Measurements from ENCODE around the gene GALK2. TPM values are rescaled to one million over a fixed set of nuclear protein-coding genes. Genes with fewer than 3 reads are reported as not detected.

The GALK2 gene
- total RNA-seq, 2 donors from 2014 or later: 21.5 to 35.6 TPM

DNA sequence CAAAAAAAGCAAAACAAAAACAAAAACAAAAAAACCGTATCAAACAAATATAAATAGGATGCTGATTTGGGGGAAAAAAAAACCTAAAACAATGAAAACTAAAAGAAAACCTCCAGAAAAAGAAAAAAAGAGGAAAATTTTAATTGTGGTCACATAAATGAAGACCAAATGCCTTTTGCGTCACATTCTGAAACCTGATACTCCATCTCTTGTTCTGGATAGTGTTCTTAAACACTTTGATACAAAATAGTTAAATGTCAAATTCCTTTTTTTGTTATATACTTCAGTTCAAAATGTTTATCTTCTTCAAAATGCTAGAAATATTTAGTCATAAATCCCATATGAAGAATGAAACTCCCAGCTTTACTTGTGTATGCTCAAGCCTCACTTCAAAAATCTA lies 45.7 kb upstream of the GALK2 start:
- intact Hi-C loops (cut with DNase I): no loop called here
- peaks cover 0 to 16% of the 10 kb centered on the region in 2 donors for H3K36me3 ChIP-seq (replicated peaks in 1 of 2; ENCODE audit: insufficient read depth in 1 of 2, low read depth in 2 of 2)
- H3K27ac ChIP-seq: no peak overlapping the region
- no peak for TF ChIP-seq POLR2A (IDR thresholded peaks at IDR 0.05)
- TF ChIP-seq, protein P1, sequence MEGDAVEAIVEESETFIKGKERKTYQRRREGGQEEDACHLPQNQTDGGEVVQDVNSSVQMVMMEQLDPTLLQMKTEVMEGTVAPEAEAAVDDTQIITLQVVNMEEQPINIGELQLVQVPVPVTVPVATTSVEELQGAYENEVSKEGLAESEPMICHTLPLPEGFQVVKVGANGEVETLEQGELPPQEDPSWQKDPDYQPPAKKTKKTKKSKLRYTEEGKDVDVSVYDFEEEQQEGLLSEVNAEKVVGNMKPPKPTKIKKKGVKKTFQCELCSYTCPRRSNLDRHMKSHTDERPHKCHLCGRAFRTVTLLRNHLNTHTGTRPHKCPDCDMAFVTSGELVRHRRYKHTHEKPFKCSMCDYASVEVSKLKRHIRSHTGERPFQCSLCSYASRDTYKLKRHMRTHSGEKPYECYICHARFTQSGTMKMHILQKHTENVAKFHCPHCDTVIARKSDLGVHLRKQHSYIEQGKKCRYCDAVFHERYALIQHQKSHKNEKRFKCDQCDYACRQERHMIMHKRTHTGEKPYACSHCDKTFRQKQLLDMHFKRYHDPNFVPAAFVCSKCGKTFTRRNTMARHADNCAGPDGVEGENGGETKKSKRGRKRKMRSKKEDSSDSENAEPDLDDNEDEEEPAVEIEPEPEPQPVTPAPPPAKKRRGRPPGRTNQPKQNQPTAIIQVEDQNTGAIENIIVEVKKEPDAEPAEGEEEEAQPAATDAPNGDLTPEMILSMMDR (IDR thresholded peaks at IDR 0.05): no peak
- 56 to 92% methylated on average over 2 of the region's 2 CpGs for WGBS, 2 donors
- H3K9me3 ChIP-seq: no peaks in the 10 kb centered on the region
- DNase-seq: no peak
- H3K4me3 ChIP-seq: no peak overlapping the region
- no peaks in the 10 kb centered on the region for H3K27me3 ChIP-seq
- no peak for ATAC-seq
- no peaks in the 10 kb centered on the region for H3K4me1 ChIP-seq

DNA sequence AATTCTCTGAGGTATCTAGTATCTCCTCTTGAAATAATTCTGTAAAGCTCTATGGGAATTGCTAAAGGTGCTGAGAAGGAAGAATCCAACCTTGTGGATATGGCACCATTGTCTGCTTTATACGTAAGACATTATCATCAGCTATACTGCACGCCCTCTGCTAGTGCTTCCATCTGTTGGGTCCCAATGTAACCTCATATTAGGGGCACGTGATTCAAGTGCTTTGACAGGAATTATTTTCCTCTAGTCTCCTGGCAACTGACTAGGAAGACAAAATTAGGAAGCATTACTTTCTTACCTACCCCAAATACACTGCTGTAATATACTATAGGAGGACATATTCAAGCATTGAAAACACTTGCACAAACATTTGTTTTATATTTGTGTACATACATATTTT lies 38.6 kb upstream of the GALK2 start:
- TF ChIP-seq POLR2A (IDR thresholded peaks at IDR 0.05): no peak
- TF ChIP-seq, protein P1 (IDR thresholded peaks at IDR 0.05): no peak
- peaks cover 0 to 36% of the 10 kb centered on the region in 2 donors for H3K36me3 ChIP-seq (replicated peaks in 1 of 2; ENCODE audit: insufficient read depth in 1 of 2, low read depth in 2 of 2)
- no peaks in the 10 kb centered on the region for H3K27me3 ChIP-seq
- ATAC-seq (no peak), DNase-seq (no peak)
- no peak overlapping the region for H3K4me3 ChIP-seq
- no peaks in the 10 kb centered on the region for H3K9me3 ChIP-seq
- WGBS, 2 donors: 87 to 96% methylated on average over 3 of the region's 3 CpGs
- no peak overlapping the region for H3K27ac ChIP-seq
- no peaks in the 10 kb centered on the region for H3K4me1 ChIP-seq
- intact Hi-C loops (cut with DNase I): no loop called here

DNA sequence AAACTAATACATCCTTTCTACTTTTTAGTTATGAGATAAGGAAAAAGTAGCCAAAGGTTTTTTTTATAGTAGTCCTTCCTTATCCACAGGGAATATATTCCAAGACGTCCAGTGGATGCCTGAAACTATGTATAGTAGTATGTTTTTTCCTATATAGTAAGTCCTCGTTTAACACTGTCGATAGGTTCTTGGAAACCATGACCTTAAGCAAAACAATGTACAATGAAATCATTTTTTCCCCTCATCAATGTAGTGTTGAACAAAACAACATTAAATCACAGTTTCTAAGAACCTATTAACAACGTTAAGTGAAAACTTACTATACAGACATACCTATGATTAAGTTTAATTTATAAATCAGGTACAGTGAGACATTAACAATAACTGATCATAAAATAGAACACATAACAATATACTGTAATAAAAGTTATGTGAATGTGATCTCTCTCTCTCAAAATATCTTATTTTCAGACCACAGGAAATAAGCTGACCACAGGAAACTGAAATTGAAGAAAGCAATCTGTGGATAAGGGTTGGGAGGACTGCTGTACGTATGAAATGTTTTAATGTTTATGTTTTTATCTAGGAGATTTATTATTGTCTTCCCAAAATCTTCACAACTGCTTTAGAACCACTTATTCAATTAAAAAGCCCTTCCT lies 35.2 kb upstream of the GALK2 start:
- 81 to 84% methylated on average over 5 of the region's 5 CpGs for WGBS, 2 donors
- TF ChIP-seq POLR2A (IDR thresholded peaks at IDR 0.05): no peak
- TF ChIP-seq, protein P1 (IDR thresholded peaks at IDR 0.05): no peak
- DNase-seq (no peak), ATAC-seq (no peak)
- H3K27me3 ChIP-seq: no peaks in the 10 kb centered on the region
- H3K36me3 ChIP-seq (replicated peaks in 1 of 2; ENCODE audit: insufficient read depth in 1 of 2, low read depth in 2 of 2): peaks cover 0 to 29% of the 10 kb centered on the region in 2 donors
- no peak overlapping the region for H3K27ac ChIP-seq
- no peaks in the 10 kb centered on the region for H3K4me1 ChIP-seq
- H3K9me3 ChIP-seq: no peaks in the 10 kb centered on the region
- intact Hi-C loops (cut with DNase I): no loop called here
- H3K4me3 ChIP-seq: no peak overlapping the region

DNA sequence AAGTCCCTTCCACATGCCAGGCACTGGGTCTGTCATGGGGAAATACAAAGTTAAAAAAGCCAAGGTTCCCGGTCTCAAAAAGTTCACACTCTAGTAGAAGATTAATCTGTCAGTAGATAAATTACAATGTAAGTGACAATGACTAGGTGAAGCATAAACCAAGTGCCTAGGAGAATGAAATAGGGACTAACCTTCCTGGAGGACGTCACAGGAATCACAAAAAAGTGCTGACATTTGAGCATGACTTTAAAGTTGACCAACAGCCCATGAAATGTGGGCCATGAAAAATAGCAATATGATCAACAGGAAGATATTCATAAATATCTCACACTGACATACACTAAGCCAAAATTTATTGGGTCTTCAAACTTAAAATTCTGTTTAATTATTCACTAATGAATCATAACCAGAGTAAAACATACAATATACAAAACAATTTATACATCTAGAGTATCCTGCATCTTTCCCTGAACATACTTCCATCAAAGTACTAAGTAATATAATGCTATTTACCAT lies 34.6 kb upstream of the GALK2 start:
- no peaks in the 10 kb centered on the region for H3K27me3 ChIP-seq
- 47 to 50% methylated on average over 2 of the region's 2 CpGs for WGBS, 2 donors
- no peaks in the 10 kb centered on the region for H3K4me1 ChIP-seq
- TF ChIP-seq, protein P1 (IDR thresholded peaks at IDR 0.05): no peak
- H3K9me3 ChIP-seq: no peaks in the 10 kb centered on the region
- no peak overlapping the region for H3K4me3 ChIP-seq
- intact Hi-C loops (cut with DNase I): no loop called here
- H3K36me3 ChIP-seq (replicated peaks in 1 of 2; ENCODE audit: insufficient read depth in 1 of 2, low read depth in 2 of 2): peaks cover 0 to 32% of the 10 kb centered on the region in 2 donors
- no peak overlapping the region for H3K27ac ChIP-seq
- no peak for ATAC-seq
- no peak for DNase-seq

DNA sequence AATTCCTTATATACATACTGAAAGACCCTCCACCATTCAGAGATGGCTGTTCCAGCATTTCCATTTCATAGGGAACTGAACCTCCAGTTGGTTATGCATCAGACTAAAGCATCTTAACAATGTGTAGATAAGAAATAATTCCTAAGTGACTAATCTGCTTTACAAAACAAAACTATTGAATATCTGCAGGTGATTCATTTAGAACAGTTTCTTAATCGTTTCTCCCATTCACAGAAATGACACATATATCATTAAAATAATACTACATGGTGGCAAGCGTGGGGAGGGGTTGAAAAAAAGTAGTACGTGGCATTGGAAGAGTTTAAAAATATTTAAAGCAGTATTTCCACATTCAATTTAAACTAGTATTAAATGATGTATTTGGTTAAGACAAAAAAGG lies 34.1 kb upstream of the GALK2 start:
- Histone ChIP-seq H3K36me3 (replicated peaks in 1 of 2; ENCODE audit: insufficient read depth in 1 of 2, low read depth in 2 of 2) (peaks cover 0 to 31% of the 10 kb centered on the region in 2 donors), H3K9me3 (no peaks in the 10 kb centered on the region), H3K4me3 (no peak overlapping the region), H3K27me3 (no peaks in the 10 kb centered on the region), H3K4me1 (no peaks in the 10 kb centered on the region), H3K27ac (no peak overlapping the region)
- DNase-seq (no peak), ATAC-seq (no peak)
- WGBS, 2 donors: 51 to 62% methylated on average over 3 of the region's 3 CpGs
- intact Hi-C loops (cut with DNase I): no loop called here
- no peak for TF ChIP-seq POLR2A (IDR thresholded peaks at IDR 0.05)
- TF ChIP-seq, protein P1 (IDR thresholded peaks at IDR 0.05): no peak

Data from body of pancreas (tissue), 4 donors.